ENCODE results near the gene KAT8.
A peak's percentile ranks its signal among the peaks of the same experiment; 100 is the strongest.

DNA sequence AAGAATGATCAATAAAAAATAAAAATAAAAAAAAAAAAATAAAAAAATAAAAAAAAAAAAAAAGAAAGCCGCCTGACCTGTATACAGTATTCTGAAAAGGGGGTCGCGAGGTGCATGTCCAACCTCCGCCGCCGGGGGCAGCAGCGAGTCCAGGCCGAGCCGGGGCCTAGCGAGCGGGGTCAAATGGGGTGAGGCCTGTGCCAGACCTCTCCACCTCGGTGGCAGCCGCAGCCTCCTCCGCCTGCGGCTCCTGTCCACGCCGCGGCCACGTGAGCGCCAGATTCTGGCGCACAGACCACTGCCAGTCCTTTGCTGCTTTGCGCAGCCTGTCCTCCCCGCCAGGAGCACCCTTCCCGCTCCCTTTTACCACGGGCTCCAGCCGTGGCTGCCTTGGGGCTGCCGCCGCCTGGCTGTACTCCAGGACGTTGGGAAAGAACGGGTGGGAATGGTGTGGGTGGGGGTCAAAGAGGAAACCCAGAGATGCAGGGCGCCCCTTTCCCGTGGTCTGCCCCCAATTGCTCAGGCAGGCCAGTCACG, 11.7 kb upstream of the KAT8 start:
- TF ChIP-seq, protein P1, sequence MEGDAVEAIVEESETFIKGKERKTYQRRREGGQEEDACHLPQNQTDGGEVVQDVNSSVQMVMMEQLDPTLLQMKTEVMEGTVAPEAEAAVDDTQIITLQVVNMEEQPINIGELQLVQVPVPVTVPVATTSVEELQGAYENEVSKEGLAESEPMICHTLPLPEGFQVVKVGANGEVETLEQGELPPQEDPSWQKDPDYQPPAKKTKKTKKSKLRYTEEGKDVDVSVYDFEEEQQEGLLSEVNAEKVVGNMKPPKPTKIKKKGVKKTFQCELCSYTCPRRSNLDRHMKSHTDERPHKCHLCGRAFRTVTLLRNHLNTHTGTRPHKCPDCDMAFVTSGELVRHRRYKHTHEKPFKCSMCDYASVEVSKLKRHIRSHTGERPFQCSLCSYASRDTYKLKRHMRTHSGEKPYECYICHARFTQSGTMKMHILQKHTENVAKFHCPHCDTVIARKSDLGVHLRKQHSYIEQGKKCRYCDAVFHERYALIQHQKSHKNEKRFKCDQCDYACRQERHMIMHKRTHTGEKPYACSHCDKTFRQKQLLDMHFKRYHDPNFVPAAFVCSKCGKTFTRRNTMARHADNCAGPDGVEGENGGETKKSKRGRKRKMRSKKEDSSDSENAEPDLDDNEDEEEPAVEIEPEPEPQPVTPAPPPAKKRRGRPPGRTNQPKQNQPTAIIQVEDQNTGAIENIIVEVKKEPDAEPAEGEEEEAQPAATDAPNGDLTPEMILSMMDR (IDR thresholded peaks at IDR 0.05; ENCODE audit: insufficient read depth, low read depth, low read length), result peak; percentile 36
- no peak for TF ChIP-seq EZH2 (IDR thresholded peaks at IDR 0.05; ENCODE audit: insufficient read depth, low read length)
